SIG-M5 (cell line): ENCODE data around the gene ATP7A.
A peak's percentile ranks its signal among the peaks of the same experiment; 100 is the strongest.
"Not testable (repeated sequence)": the region's sequence is repeated elsewhere in the genome, so short reads cannot be mapped to it uniquely, and the experiment has no call there.

Source experiments
- DNase-seq: peaks from one replicate; lab custom pipeline; 2025; lab: John Stamatoyannopoulos, UW

The ATP7A gene

GRCh38 chrX:77910108-77910840, at the start of gene ATP7A:
ATP7A (plus strand) TSS chrX:77910693; CDS start chrX:77971642, 60,949 bp downstream.
- DNase-seq = peak; percentile 43

DNA sequence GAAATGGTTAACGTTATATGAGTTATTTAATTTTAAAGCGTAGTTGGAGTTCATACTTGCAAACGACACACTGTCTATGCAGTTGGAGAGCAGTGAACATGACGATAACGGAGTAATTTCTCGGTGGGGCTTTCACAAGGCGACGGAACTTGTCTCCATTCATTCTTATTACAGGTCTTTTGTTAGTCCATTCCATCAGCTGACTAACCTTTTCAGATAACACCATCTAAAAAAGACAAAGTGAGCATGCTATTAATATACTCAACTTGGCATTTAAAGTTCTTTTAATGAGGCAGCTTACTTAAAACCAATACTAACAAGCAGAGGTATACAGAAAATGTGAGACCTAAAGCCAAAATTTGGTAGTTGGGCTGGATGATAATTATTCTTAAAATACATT, 35.1 kb upstream of the ATP7A start:
- DNase-seq = no peak

DNA sequence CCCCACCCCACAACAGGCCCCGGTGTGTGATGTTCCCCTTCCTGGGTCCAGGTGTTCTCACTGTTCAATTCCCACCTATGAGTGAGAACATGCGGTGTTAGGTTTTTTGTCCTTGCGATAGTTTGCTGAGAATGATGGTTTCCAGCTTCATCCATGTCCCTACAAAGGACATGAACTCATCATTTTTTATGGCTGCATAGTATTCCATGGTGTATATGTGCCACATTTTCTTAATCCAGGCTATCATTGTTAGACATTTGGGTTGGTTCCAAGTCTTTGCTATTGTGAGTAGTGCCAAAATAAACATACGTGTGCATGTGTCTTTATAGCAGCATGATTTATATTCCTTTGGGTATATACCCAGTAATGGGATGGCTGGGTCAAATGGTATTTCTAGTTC, 29.1 kb upstream of the ATP7A start:
- DNase-seq = not testable (repeated sequence)

- no peak for DNase-seq
Observed at GRCh38 chrX:77892887-77893286, 17.6 kb upstream of the ATP7A start.

- no peak for DNase-seq
Observed at GRCh38 chrX:77893713-77894112, 16.8 kb upstream of the ATP7A start.

GRCh38 chrX:77894921-77895886, 15.3 kb upstream of the ATP7A start, which contains the start of gene MAGT1:
MAGT1 (minus strand) TSS chrX:77895435; CDS start chrX:77895410, 25 bp downstream.
- peak; percentile 91 for DNase-seq

DNA sequence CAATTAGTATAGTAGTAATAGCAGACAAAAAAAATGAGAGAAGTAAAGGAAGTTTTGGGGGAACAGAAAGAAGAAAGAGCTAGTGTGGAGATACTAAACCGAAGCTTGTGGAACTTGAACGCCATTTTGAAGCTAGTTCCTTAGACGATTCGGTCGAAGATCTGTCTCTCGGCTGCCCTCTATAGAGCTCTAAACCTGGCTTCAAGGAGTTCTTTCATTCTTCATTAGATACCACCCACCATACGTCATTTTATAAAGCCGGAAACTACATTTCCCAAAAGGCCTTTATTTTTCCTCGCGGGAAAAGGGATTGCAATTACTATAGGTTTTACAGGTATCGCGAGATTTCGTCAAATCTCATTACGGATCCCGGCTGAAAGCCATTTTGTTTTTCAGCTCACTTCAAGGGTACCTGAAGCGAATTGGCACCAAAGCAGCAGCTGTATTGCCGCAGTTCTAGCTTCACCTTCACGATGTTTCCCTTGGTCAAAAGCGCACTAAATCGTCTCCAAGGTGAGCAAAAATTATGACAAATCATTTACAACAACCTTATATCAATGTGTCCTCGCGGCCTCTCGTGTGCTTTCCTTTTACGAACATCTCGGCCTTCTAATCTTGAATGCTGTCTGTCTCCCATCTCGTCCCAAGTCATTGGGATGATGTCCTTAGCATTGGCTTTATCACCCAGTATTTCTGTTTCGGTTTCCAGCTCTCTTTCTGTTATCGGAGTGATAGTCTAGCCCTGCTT, 11.2 kb upstream of the ATP7A start, which contains the start of gene COX7B:
TSS of gene COX7B (plus strand) at position 388 of the 748 bp plus-strand sequence. CDS start at position 474, 86 bp downstream.
- DNase-seq = peak; percentile 92

- peak; percentile 14 for DNase-seq
Observed at GRCh38 chrX:77900688-77901087, 9.8 kb upstream of the ATP7A start.

DNA sequence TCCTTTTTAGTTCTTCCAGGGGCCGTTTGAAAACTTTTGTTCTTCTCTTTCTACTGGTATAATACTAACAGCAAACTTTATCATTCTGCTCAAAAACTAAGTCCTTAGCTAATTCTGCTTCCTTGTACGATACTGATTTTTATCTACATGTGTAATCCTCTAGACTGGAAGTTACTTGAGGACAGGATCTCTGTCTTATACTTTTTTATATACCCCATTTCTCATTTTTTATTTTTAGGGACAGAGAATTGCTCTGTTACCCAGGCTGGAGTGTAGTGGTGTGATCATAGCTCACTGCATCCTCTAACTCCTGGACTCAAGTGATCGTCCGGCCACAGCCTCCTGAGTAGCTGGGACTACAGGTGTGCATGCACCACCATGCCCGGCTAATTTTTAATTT, 9.0 kb upstream of the ATP7A start:
- DNase-seq = no peak

- DNase-seq = no peak
Observed at GRCh38 chrX:77917294-77917933, 6.9 kb downstream of the ATP7A start.

- DNase-seq = no peak
Observed at GRCh38 chrX:77918568-77918967, 8.1 kb downstream of the ATP7A start.

- DNase-seq = not testable (repeated sequence)
Observed at GRCh38 chrX:77919370-77919769, 8.9 kb downstream of the ATP7A start.

GRCh38 chrX:77922787-77923186, 12.3 kb downstream of the ATP7A start:
- no peak for DNase-seq

DNA sequence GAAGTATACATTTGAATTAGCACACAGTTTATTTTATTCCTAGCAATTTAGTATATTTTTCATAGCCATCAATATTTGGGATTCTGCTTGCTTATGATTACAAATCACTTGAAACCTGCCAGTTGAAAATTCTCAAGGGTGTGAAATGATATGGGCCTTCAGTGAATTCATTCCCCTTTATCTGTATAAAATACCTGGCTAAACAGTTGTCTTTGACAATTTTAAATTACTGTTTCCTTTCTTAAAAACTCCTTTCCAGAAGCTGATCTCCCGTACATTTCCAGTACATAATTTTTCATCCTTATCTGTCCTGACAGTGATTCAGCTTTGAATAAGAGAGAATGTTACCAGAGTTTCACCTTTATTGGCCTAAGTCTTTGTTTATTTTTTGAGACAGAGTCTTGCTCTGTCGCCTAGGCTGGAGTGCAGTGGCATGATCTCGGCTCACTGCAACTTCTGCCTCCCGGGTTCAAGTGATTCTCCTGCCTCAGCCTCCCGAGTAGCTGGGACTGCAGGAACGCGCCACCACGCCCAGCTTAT, 13.9 kb downstream of the ATP7A start:
- no peak for DNase-seq

DNA sequence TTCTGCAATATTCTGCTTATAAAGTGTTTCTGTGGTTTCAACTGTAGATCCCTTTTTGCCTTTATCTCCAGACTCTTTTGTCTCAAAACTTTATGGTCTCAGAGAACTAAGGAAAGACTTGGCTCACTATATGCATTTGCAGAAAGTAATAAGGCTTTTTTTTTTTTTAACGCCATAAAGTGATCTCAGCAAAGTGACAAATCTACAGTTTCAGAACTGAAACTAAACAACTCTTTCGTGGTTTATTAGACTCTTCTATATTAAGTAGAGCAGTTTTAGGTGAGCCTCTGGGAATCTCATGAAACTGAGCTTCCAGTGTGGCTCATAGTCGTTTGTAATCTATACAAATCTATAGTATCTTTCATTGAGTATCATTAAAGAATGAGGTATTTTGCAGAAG, 15.3 kb downstream of the ATP7A start:
- DNase-seq = no peak

DNA sequence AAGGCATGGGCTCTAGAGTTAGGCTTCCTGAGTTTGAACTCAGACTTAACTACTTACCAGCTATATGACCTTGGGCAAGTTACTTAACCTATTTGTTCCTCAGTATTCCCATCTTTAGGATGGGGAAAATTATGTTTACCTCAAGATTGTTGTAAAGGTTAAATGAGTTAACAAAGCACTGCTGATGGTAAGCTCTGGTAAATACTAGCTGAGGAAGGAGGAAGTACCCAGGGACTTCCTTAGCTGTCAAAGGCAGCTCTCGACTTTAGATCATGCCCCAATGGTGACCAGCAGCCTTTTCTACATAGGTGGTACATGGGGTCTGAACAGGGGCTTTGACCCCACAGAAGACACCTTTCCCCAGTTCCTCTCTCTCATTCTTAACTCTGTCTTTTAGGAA, 20.1 kb downstream of the ATP7A start:
- no peak for DNase-seq

DNA sequence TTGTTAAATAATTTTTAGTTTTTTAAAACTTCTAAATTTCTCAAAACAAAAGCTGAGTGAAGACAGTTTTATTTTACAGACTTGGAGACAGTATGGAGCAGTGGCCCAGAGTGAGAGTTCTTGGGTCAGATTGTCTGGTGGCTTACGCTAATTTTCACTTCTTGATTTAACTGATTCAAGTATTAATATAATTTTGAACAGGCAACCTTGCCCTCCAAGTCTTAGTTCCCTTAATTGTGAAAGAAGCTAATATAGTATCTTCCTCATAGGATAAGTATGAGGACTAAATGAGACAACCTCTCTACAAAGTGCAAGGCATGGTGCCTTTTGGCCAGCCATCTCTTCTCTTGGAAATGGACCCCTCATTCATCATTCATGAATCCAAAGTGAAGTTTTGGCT, 25.4 kb downstream of the ATP7A start:
- DNase-seq = no peak

- no peak for DNase-seq
Observed at GRCh38 chrX:77936299-77936698, 25.8 kb downstream of the ATP7A start.

GRCh38 chrX:77937291-77937690, 26.8 kb downstream of the ATP7A start:
- no peak for DNase-seq

- DNase-seq = no peak
Observed at GRCh38 chrX:77938083-77938680, 27.7 kb downstream of the ATP7A start.

DNA sequence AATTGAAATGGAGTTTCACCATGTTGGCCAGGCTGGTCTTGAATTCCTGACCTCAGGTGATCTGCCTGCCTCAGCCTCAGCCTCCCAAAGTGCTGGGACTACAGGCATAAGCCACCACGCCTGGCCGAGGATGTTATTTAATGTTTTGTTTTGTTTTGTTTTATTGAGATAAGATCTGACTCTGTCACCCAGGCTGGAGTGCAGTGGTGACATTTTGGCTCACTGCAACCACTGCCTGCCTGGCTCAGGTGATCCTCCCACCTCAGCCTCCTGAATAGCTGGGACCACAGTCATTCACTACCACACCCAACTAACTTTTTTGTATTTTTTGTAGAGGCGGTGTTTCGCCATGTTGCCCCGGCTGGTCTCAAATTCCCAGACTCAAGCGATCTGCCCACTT, 34.5 kb downstream of the ATP7A start:
- not testable (repeated sequence) for DNase-seq
